ENCODE results near the gene MRPL21.
"Not testable (repeated sequence)": the region's sequence is repeated elsewhere in the genome, so short reads cannot be mapped to it uniquely, and the experiment has no call there.

MRPL21 gene

GRCh38 chr11:68913188-68913587, 9.6 kb upstream of the MRPL21 start:
- DNase-seq = no peak

- DNase-seq = no peak
Measured at GRCh38 chr11:68912254-68912653, 8.6 kb upstream of the MRPL21 start.

GRCh38 chr11:68911731-68912130, 8.1 kb upstream of the MRPL21 start:
- DNase-seq = no peak

GRCh38 chr11:68910965-68911364, 7.3 kb upstream of the MRPL21 start:
- no peak for DNase-seq

GRCh38 chr11:68908273-68908672, 4.6 kb upstream of the MRPL21 start:
- DNase-seq = no peak

- no peak for DNase-seq
Measured at GRCh38 chr11:68905421-68906360, 2.1 kb upstream of the MRPL21 start.

GRCh38 chr11:68904248-68904847, 716 bp upstream of the MRPL21 start:
- DNase-seq = peak in 15 of 56 donors; percentile 7 to 55 (median 38)

GRCh38 chr11:68900835-68901381, 2.7 kb downstream of the MRPL21 start:
- no peak for DNase-seq

- no peak for DNase-seq
Measured at GRCh38 chr11:68897441-68897840, 6.2 kb downstream of the MRPL21 start.

GRCh38 chr11:68896171-68896959, 7.3 kb downstream of the MRPL21 start:
- DNase-seq = no peak

- DNase-seq = no peak
Measured at GRCh38 chr11:68893282-68893681, 10.3 kb downstream of the MRPL21 start.

- DNase-seq = no peak
Measured at GRCh38 chr11:68892576-68892975, 11.1 kb downstream of the MRPL21 start.

GRCh38 chr11:68891351-68891948, 12.2 kb downstream of the MRPL21 start:
- no peak for DNase-seq

- peak in 37 of 56 donors; percentile 1 to 62 (median 24) for DNase-seq
Measured at GRCh38 chr11:68890490-68891231, 13.0 kb downstream of the MRPL21 start.

GRCh38 chr11:68889948-68890446, 13.6 kb downstream of the MRPL21 start:
- DNase-seq = no peak

GRCh38 chr11:68884827-68885226, 18.8 kb downstream of the MRPL21 start:
- not testable (repeated sequence) for DNase-seq

- DNase-seq = no peak
Measured at GRCh38 chr11:68882391-68882790, 21.2 kb downstream of the MRPL21 start.

- DNase-seq = no peak
Measured at GRCh38 chr11:68881320-68881719, 22.3 kb downstream of the MRPL21 start.

- DNase-seq = no peak
Measured at GRCh38 chr11:68880851-68881250, 22.8 kb downstream of the MRPL21 start.

GRCh38 chr11:68878022-68878421, 25.6 kb downstream of the MRPL21 start:
- DNase-seq = no peak
